HG02970 (cell line): ENCODE data around the gene CDK6.
A peak's percentile ranks its signal among the peaks of the same experiment; 100 is the strongest.

Source experiments
- ATAC-seq: cut with Tn5 transposase; IDR thresholded peaks from one replicate; pipeline ENCODE4 v1.9.1; 2021; ENCODE audit warnings: mild to moderate bottlenecking, moderate library complexity, moderate number of reproducible peaks; ENCODE audit not compliant: unreplicated experiment, low FRiP score

The CDK6 gene

GRCh38 chr7:92631850-92632487 lies 204.4 kb downstream of the CDK6 start:
- ATAC-seq = peak; percentile 15

DNA sequence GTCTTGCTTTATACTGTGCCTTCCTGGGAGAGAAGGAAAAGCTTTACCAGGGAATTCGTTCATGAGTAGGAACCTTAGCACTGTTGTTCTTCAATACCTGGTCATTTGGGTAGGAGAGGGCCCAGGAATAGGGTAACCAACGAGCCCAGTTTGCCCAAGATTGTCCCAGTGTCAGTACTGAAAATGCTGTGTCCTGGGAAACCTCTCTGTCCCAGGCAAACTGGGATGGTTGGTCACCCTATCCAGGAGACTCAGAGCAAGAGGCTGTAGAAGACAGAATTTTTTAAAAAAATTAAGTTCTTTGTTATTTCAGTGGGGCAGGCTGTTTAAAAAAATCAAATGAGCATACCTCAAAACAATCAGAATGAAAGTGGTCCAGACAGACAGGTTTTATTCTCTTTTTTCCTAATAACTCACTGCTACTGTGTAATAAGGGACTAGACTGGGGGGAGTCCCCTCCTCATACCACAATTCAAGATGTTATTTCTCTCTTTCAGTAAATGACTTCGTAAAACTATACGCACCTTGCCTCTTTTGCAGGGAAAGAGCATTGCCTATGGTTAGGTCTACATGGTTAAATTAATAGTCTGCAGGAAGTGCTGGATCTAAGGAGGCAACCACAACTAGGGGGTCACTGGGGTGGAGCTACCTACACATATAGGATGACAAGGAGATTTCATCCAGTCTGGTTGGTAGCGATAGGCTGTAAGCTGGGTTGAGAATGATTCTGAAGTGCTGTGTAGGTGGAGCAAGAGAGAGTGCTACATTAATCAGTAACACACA lies 205.1 kb downstream of the CDK6 start:
- ATAC-seq = peak; percentile 59

- ATAC-seq = no peak
These were observed 206.6 kb downstream of the CDK6 start for GRCh38 chr7:92629779-92630178.

DNA sequence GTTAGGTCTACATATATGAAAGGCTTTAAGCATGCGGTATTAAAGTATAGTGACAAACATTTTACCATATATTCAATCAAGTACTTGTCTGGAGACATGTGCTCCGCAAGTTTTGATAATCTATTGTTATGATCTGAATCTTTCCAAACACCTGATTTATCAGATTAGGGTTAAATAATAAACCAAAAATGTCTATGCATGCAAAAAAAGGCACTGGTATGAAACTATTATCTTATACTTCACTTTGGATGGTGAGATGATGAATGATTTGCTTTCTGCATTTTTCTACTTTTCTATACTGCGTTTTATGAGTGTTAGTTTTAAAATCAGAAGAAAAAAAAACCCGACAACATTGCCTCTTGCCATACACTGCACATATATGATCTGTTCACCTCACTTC lies 208.4 kb downstream of the CDK6 start:
- no peak for ATAC-seq

- ATAC-seq = no peak
These were observed 210.0 kb downstream of the CDK6 start for GRCh38 chr7:92626281-92626809.

GRCh38 chr7:92625617-92626016 lies 210.8 kb downstream of the CDK6 start:
- no peak for ATAC-seq

DNA sequence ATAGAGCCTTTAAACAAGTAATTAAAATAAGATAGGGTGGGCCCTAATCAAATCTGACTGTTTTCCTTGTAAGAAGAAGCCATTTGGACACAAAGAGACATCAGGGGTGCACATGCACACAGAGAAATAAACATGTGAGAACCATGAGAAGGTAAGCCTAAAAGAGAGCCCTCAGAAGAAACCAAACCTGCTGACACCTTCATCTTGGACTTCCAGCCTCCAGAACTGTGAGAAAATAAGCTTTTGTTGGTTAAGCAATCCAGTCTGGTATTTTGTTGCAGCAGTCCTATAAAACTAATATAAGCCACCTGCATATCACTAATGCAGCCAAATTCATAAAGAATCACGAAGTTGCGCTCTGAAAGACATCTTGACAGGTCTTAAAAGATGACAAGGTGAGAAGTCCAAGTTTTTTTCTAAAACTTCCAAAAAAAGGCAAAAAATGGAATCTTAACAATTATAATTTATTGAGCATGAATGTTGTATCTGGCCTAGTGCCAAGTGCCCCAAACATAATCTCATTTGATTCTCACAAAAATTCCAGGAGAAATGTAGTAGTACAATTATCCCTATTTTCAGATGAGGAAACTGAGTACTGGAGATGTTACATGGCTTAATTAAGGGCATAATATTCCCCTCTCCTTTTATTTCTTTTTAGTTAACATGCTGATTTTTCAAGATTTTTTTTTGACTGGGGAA lies 211.9 kb downstream of the CDK6 start:
- no peak for ATAC-seq

- ATAC-seq = no peak
These were observed 212.8 kb downstream of the CDK6 start for GRCh38 chr7:92623544-92623943.

DNA sequence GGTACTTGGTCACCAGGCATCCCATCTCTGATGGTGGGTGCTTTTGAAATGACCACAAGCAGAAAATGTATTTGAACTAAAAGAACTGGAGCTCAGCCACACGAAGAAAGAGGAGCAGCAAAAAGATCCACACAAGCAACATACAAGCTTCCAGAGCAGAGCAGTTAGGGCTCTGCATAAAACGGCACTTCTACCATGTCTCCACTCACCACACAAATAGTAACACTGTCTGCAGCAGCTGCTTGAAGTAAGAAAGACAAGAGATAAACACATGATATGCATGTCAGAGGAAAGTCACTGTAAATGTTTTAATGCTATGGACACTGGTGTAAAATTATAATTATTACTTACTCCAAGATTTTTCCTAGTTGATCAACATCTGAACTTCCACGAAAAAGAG lies 213.7 kb downstream of the CDK6 start:
- ATAC-seq = no peak

- no peak for ATAC-seq
These were observed 214.3 kb downstream of the CDK6 start for GRCh38 chr7:92622030-92622429.

DNA sequence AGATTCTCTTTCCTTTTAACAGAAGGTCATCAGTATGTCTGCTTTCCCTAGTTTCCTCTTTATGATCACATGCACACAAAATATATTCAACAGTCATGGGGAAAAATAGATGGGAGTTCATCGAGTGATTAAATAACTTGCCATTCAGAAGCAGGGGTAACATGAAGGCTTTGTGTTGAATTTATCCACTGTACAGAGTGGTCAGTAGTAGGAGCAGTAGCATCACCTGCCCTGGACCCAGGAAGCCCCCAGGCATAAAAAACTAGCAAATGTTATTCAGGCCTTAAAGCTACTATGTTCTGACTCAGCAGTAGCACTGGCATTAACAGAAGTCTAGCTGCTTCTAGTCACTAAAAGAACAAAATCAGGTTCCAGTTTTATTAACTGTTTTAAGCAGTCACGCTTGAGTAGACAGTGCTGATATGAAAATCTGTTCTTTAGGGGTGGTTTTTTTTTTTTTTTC lies 214.8 kb downstream of the CDK6 start:
- no peak for ATAC-seq

- no peak for ATAC-seq
These were observed 215.3 kb downstream of the CDK6 start for GRCh38 chr7:92621026-92621540.

GRCh38 chr7:92615861-92616260 lies 220.5 kb downstream of the CDK6 start:
- ATAC-seq = no peak

DNA sequence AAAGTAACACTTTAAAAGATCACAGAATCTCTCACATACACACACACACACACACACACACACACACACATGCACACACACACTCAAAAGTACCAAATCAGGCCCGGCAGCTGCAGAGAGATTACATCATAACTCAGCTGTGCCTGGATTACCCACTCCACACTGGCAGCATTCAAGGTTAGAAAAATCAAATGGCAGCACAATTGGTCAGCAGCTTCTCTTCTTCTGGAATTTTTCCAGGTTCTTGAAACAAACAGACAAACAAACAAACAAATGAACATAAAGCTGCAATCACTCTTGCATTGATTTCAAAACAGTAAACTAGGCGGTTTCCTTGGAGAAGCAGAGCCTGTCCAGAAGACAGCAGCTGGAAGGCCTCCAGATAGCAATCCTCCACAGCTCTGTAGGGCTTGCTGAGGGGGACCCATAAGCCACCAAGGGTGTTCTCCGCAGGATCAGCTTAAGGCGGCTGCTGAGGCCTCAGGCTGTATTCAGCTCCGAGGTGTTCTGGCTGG lies 221.7 kb downstream of the CDK6 start:
- no peak for ATAC-seq

GRCh38 chr7:92613720-92614119 lies 222.7 kb downstream of the CDK6 start:
- no peak for ATAC-seq

GRCh38 chr7:92613214-92613613 lies 223.2 kb downstream of the CDK6 start:
- no peak for ATAC-seq

- ATAC-seq = no peak
These were observed 223.9 kb downstream of the CDK6 start for GRCh38 chr7:92612501-92612900.

DNA sequence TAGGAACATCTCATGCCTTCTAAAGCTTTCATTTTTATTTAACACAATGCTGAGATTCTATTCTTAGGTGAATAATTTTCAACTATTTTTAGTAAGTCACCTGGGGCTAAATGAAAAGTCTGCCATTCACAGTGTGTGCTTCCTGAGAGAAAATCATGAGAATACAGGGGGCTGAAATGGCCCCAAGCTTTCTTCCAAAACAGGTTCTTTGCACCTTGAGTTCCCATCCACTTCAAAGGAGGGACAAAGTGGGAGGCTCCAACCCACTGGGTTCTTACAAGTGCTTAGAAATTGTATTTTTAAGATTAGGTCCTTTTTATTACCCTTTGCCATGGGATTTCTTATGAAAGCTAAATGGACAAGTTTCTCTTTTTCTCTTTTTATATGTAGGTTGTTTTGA lies 224.6 kb downstream of the CDK6 start:
- no peak for ATAC-seq

DNA sequence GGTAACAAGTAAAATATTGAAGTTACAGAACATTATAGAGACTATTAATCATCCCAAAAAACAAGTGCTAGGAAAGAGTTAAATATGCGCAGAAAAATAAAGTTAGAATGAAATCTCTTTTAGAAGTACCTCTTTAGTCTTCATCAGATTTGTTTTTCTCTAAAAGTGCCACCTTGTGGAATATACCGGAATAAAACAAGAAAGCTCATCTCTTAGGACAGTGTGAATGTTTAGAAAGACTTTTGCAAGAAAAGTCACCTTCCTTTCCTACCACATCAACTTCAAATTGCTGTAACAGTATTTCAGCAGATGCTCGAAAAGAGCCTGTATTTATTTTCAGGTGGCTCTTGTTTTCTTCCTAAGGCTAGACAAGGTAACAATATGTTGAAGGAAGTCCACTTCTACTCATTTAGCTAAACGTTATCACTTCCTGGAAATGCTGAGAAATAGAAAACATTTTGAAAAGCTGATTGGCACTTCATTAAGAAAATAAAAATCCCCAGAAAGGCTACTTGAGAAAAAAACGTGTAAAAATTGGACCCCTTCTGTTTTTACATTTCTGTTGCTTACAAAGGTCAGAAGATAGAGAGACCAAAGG lies 226.4 kb downstream of the CDK6 start:
- no peak for ATAC-seq
